Hepatocyte (in vitro differentiated cells): ENCODE measurements around the gene PAX5.

Experiments
- EZH2phosphoT487 ChIP-seq: fragments of 200-600 bp; sonication (generic); IDR thresholded peaks from one replicate; pipeline ENCODE4 v1.6.1; 2018; ENCODE audit warnings: antibody characterized with exemption, mild to moderate bottlenecking, low read depth, moderate library complexity; ENCODE audit not compliant: unreplicated experiment, severe bottlenecking
- TF ChIP-seq, protein P1 (sequence below): fragments of 200-600 bp; sonication (generic); IDR thresholded peaks from 2 replicates; pipeline ENCODE4 v1.5.1; 2016; ENCODE audit warnings: antibody characterized with exemption, mild to moderate bottlenecking; ENCODE audit not compliant: poor library complexity

DNA sequence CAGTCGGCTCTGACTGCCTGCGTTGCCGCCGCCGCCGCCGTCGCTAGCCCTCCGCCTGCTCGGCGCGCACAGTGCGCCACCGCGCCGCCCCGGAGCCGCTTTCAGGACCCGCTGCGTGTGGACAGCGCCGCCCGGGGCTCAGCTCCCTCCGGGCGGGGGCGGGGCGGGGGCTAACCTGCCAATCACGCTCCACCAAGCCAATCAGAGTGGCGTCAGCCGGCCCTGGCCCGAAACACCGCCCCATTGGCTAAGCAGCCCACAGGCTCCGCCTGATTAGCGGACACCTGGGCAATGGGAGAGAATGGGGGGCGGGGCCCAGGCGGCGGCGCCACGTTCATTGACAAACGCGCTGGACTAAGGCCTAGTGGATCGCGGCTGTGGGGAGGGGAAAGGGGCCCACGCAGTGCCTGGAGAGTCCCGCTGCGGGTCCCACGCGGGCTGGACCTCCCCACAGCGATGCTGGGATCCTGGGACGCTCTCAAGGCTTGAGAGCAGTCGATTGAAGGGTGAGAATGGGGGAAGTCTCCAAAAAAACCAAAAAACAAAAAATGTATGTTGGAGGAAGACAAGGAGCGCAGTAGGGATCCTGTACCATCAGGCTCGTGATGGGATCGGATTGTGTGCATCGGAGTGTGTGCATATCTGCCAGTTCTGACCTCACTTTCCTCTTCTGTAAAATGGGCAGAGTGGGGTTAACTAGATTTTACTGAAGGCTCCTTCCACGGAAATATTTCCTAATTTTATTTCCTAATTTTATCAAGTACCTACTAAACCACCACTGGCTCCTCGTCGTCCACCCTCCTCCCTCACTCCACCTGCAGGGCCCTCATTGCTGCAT lies 6.3 kb downstream of the PAX5 start:
- TF ChIP-seq, protein P1, sequence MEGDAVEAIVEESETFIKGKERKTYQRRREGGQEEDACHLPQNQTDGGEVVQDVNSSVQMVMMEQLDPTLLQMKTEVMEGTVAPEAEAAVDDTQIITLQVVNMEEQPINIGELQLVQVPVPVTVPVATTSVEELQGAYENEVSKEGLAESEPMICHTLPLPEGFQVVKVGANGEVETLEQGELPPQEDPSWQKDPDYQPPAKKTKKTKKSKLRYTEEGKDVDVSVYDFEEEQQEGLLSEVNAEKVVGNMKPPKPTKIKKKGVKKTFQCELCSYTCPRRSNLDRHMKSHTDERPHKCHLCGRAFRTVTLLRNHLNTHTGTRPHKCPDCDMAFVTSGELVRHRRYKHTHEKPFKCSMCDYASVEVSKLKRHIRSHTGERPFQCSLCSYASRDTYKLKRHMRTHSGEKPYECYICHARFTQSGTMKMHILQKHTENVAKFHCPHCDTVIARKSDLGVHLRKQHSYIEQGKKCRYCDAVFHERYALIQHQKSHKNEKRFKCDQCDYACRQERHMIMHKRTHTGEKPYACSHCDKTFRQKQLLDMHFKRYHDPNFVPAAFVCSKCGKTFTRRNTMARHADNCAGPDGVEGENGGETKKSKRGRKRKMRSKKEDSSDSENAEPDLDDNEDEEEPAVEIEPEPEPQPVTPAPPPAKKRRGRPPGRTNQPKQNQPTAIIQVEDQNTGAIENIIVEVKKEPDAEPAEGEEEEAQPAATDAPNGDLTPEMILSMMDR = no peak
- TF ChIP-seq EZH2phosphoT487 = no peak
